Effector CD4-positive, alpha-beta T cell (primary cell): Measurements from ENCODE around the gene NEU1.
"Not testable (repeated sequence)": the region's sequence is repeated elsewhere in the genome, so short reads cannot be mapped to it uniquely, and the experiment has no call there.

ENCODE experiments used
- DNase-seq: peaks from one replicate; pipeline ENCODE4 v3.0.0-alpha.2; 2020

Gene NEU1

GRCh38 chr6:31871046-31871659 is 8.5 kb upstream of the NEU1 start:
- DNase-seq = no peak

GRCh38 chr6:31870385-31870921 is 7.8 kb upstream of the NEU1 start:
- DNase-seq = no peak

- DNase-seq = no peak
Observed at GRCh38 chr6:31869343-31869742, 6.7 kb upstream of the NEU1 start.

GRCh38 chr6:31868658-31868971 is 6.0 kb upstream of the NEU1 start:
- not testable (repeated sequence) for DNase-seq

GRCh38 chr6:31865205-31866118 is 2.8 kb upstream of the NEU1 start:
- no peak for DNase-seq

GRCh38 chr6:31864818-31865204 is 2.2 kb upstream of the NEU1 start:
- DNase-seq = no peak

GRCh38 chr6:31864123-31864562 is 1.5 kb upstream of the NEU1 start:
- not testable (repeated sequence) for DNase-seq

- DNase-seq = no peak
Observed at GRCh38 chr6:31861919-31862343, 690 bp downstream of the NEU1 start.

GRCh38 chr6:31861150-31861549 is 1.5 kb downstream of the NEU1 start:
- no peak for DNase-seq

- no peak for DNase-seq
Observed at GRCh38 chr6:31860349-31860748, 2.3 kb downstream of the NEU1 start.

- no peak for DNase-seq
Observed at GRCh38 chr6:31859923-31860322, 2.7 kb downstream of the NEU1 start.

GRCh38 chr6:31858707-31859106 is 3.9 kb downstream of the NEU1 start:
- no peak for DNase-seq

- DNase-seq = not testable (repeated sequence)
Observed at GRCh38 chr6:31857774-31858173, 4.8 kb downstream of the NEU1 start.

- DNase-seq = not testable (repeated sequence)
Observed at GRCh38 chr6:31851980-31852718, 10.5 kb downstream of the NEU1 start.

- no peak for DNase-seq
Observed at GRCh38 chr6:31851485-31851832, 11.2 kb downstream of the NEU1 start.

- DNase-seq = no peak
Observed at GRCh38 chr6:31850765-31851484, 11.7 kb downstream of the NEU1 start.

- DNase-seq = no peak
Observed at GRCh38 chr6:31847276-31847978, 15.2 kb downstream of the NEU1 start.

- no peak for DNase-seq
Observed at GRCh38 chr6:31844507-31844906, 18.1 kb downstream of the NEU1 start.

GRCh38 chr6:31842053-31842452 is 20.6 kb downstream of the NEU1 start:
- DNase-seq = no peak

- DNase-seq = not testable (repeated sequence)
Observed at GRCh38 chr6:31839779-31840126, 22.9 kb downstream of the NEU1 start.

- DNase-seq = no peak
Observed at GRCh38 chr6:31838968-31839367, 23.7 kb downstream of the NEU1 start.

- DNase-seq = not testable (repeated sequence)
Observed at GRCh38 chr6:31838114-31838553, 24.5 kb downstream of the NEU1 start.
